HG02759 (cell line): ENCODE data around the gene MKNK1.

Source experiments
- ATAC-seq: cut with Tn5 transposase; IDR thresholded peaks from one replicate; pipeline ENCODE4 v1.9.1; 2021; ENCODE audit warnings: mild to moderate bottlenecking, moderate library complexity; ENCODE audit not compliant: unreplicated experiment

Gene MKNK1

GRCh38 chr1:46619656-46620258 lies 15.7 kb upstream of the MKNK1 start:
- no peak for ATAC-seq

GRCh38 chr1:46618754-46619415 lies 14.8 kb upstream of the MKNK1 start:
- ATAC-seq: no peak

- ATAC-seq: no peak
These were observed 13.8 kb upstream of the MKNK1 start for GRCh38 chr1:46617833-46618232.

GRCh38 chr1:46617108-46617800 lies 13.2 kb upstream of the MKNK1 start:
- ATAC-seq: no peak

GRCh38 chr1:46616277-46617107 lies 12.4 kb upstream of the MKNK1 start, which contains the start of gene MOB3C:
Gene MOB3C (minus strand): TSS chr1:46616811. CDS start chr1:46613321, 3,490 bp downstream.
- peak; percentile 70 for ATAC-seq

GRCh38 chr1:46615735-46616134 lies 11.7 kb upstream of the MKNK1 start:
- ATAC-seq: peak; percentile 2

DNA sequence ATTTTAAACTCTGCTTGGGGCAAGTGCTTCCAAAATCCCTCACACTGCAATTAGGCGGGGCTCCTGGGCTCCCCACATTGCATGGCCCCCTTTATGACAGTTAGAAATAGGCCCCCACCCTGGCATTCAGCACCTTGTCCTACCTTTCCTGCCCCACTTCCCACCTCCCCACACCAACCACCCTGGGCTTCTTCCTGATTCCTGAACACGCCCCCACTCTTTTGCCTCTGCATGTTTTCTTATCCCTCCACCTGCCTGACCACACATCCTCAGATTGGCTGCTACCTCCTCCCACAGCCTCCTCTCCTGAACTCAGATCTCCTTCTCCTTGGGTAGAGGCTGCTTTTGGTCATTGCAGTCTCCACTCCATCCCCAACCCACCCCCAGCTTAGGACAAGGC lies 11.0 kb upstream of the MKNK1 start:
- ATAC-seq: no peak

DNA sequence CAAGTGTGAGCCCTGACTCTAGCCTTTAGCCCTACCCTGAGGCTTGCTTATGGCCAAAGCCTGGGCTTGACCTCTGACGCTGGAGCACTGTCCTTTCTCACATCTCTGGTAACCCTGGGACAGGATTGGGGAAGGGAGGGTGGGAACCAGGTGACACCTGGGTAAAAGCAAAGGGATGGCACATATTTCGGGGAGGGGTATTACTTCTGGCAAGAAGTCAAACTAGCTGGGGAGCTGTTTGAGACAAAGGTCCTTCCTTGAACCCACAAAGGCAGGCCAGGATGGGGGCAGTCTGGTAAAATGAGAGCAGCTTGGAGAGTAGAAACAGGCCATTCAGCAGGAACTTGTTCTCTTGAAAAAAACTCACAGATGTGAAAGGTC lies 10.5 kb upstream of the MKNK1 start:
- ATAC-seq: no peak

DNA sequence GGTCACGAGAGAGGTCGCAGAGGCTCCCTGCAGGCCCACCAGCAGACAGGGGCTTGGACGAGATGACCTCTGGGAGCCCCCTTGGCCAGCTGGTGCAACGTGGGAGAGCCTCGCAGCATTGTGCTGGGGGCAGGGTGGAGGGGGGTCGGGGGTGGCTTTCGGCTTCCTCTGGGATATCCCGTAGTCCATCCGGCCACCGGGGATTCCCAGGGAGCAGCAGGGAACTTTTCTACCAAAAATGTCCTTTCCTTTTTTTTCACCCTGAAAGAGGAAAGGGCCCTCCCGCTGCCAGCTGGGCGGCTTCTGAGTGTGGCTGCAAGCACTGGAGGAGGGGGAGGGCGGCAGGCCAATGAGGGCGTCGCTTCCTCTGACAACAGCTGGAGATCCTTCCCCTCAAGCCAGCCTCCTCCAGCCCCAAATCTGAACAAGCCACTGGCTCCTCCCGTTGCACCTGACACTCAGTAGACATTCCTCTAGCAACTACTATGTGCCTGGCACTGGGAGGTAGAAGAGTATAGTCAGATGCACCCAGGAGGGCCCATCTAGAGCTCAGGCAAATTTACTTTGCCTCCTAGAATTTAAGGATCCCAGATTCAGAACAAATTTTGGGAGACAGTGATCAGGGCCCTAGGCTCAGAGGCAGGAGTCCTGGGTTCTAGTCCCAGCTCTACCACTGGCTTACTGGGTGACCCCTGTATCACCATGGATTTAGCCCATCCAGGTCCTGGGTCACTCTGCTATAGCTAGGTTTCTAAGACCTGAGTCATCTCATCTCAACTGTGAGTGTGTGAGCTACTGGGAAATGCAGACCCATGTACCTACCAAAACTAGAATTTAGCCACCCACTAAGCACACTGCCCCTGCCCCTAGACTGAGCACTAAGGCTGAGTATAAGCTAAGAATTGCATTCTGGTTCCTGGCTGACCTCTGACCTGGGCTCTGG lies 9.9 kb upstream of the MKNK1 start:
- peak; percentile 56 for ATAC-seq

DNA sequence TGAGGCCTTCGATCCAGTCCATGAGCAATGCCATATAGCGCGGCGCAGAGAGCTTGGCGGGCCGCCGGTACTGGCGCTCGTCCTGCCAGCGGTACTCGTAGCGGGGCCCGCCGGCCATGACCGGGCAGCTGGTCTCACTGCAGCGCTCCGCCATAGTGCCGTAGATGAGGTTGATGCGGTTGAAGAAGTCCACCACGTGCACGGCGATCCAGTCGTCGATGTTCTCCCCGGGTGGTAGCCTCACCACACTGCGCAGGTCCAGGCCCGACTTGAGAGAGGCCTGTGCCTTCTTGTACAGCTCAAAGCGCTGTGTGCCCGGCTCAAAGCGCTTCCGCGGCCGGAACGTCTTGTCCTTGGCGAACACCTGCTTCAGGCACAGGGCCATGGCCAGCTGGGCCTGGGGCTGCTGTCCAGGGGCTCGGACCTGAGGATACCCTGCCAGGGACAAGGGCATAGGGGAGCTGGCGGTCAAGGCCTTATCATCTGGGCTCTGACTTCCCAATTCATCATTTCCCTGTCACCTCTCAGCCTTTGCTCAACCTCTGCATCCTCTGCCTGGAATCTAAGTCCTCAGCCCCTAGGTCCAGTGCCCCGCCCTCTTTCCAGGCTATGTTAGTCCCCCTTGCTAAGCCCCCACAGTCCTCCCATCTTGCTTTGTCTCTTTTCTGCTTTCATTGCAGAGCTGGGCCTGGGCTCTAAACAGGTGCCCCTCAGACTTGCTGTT lies 9.0 kb upstream of the MKNK1 start:
- ATAC-seq: no peak

DNA sequence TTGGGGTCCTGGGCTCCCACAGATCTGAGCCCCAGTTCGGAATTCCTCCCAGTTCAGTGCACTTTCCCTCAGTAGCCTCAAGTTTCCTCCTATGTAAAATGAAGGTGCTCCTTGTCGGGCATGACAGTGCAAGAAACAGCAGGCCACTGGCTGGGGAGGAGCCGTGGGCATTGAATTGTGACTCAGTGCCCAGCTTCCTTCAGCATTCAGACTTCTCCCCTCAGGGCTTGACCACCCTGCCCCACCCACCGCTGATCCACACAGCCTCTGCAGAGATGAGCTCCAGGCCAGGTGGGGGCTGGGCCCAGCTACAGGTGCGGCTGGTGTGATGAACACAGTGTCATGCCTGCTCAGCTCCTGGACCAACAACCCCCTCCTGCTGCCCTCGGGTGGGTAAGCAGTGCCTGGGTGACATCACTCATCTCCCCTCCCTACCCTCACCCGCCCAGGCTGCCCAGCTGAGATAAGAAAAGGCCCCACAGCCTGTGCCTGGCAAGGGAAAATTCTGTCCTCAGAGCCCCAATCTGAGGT lies 7.7 kb upstream of the MKNK1 start:
- no peak for ATAC-seq

GRCh38 chr1:46607345-46608130 lies 3.5 kb upstream of the MKNK1 start:
- ATAC-seq: no peak

GRCh38 chr1:46606255-46606965 lies 2.3 kb upstream of the MKNK1 start:
- no peak for ATAC-seq

GRCh38 chr1:46605232-46605631 lies 1.2 kb upstream of the MKNK1 start:
- no peak for ATAC-seq

GRCh38 chr1:46603481-46603857 lies 599 bp downstream of the MKNK1 start:
- ATAC-seq: no peak

DNA sequence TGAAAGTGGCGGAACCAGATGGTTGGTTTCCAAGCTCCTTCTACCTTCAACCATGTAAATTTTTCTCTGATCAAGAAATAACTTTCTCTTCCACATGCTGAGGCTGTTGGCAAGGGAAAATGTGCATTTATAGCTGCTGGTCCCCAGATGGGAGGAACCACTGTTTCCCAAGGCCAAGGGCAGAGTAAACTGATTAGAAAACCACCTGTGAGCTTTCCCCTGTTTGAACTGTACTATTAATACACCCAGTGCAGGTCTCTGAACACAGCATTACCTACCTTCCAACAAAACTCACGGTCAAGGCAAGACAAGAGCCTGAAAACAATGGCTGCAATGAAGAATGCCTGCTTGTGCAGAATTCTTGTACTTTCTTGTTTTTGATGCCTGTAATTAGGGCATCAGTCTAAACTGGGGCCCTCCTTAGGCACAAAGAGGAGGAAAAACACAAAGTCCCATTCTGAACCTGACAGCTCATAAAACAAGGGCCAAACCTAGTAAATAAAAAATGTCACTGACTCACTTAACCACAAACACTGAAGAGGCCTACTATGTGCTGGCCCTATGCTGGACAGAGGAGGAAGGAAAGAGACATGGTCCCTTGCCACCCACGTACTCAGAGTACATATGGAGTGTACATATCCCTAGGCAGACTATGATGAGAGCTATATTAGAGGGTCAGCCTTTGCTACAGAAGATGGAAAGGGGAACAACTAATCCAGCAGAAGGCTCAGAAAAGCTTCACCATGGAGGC lies 2.6 kb downstream of the MKNK1 start:
- ATAC-seq: no peak
